ENCODE measurements around the gene B4GALT2. TPM values are rescaled to one million over a fixed set of nuclear protein-coding genes. Genes with fewer than 3 reads are reported as not detected.

B4GALT2 gene
- total and polyA plus RNA-seq, 2 of the 8 experiments (the other 6 are each of a cell fraction or from before 2014, with no cell fraction given), result 56.5 to 121 TPM

GRCh38 chr1:43963890-43964289, 15.1 kb upstream of the B4GALT2 start:
- FAIRE-seq (no peak), DNase-seq (ENCODE audit: low read depth in 1 of 2, low spot score in 2 of 2) (no peak)
- TF ChIP-seq SAP30 (IDR thresholded peaks at IDR 0.05; ENCODE audit: insufficient read depth, insufficient replicate concordance, low read length) (no peak), FOSL1 (IDR thresholded peaks at IDR 0.05; ENCODE audit: insufficient read depth, low read depth, low read length) (no peak), ZNF274 (IDR thresholded peaks at IDR 0.05; ENCODE audit: borderline replicate concordance, extremely low read depth, low read length) (no peak), BRCA1 (IDR thresholded peaks at IDR 0.05; ENCODE audit: low read depth, low read length) (no peak), GABPA (IDR thresholded peaks at IDR 0.05; ENCODE audit: borderline replicate concordance, insufficient read depth, low read length) (no peak)
- H2BK120ac ChIP-seq (replicated peaks; ENCODE audit: low read depth, low read length), result no peak overlapping the region
- H3K56ac ChIP-seq (replicated peaks; ENCODE audit: insufficient read length, low read depth, low read length), result no peak overlapping the region
- WGBS, 2 experiments (ENCODE audit: extremely low coverage in 1 of 2, insufficient coverage in 1 of 2, insufficient read length in 1 of 2, insufficient replicate concordance in 2 of 2, low coverage in 1 of 2, low lambda C conversion rate in 2 of 2, missing lambda C conversion rate in 1 of 2), result 88% methylated on average over 5 of the region's 5 CpGs; no CpG with 5 or more reads in 1 of the 2 experiments
- no peak overlapping the region for H2AK5ac ChIP-seq (ENCODE audit: low read depth, low read length)
- no peak overlapping the region for H3K18ac ChIP-seq (ENCODE audit: extremely low read depth, low read length)
- no peak overlapping the region for H2BK15ac ChIP-seq (ENCODE audit: low read length)
- no peak overlapping the region for H4K5ac ChIP-seq (ENCODE audit: insufficient read length, low read depth, low read length)
- H3K36me3 ChIP-seq (ENCODE audit: control insufficient read depth in 2 of 4, insufficient read depth in 4 of 4, low read length in 3 of 4), result peaks cover 0 to 4% (median under 1%) of the 10 kb centered on the region in 4 experiments; a peak in 1 of 8 replicates
- no peak overlapping the region for H4K91ac ChIP-seq (replicated peaks; ENCODE audit: insufficient read length, low read length)
- H3K79me2 ChIP-seq (ENCODE audit: control insufficient read depth in 1 of 2, insufficient read depth in 2 of 2, low read length in 2 of 2), result no peaks in the 10 kb centered on the region
- H3K23ac ChIP-seq (ENCODE audit: insufficient read length), result no peak overlapping the region
- ChIA-PET CTCF (ENCODE audit: partially characterized antibody) (interaction anchor here (0.7 to 1.4 kb wide), 5 partner anchors 8 to 201 kb away, joined by 3 to 4 read pairs (median 4); no protein-coding TSS in a partner anchor), POLR2A (ENCODE audit: partially characterized antibody) (interaction anchor here (0.7 to 1.1 kb wide), 3 partner anchors 10 to 21 kb away, joined by 3 to 4 read pairs (median 3); no protein-coding TSS in a partner anchor)
- no peaks in the 10 kb centered on the region for H3K9me3 ChIP-seq (ENCODE audit: insufficient read depth in 2 of 2, low read depth in 1 of 2, low read length in 1 of 2)
- no peaks in the 10 kb centered on the region for H3K79me1 ChIP-seq (ENCODE audit: low read depth, low read length)
- no peak overlapping the region for H3K9ac ChIP-seq (replicated peaks in 1 of 4; ENCODE audit: extremely low read depth in 1 of 4, low read depth in 3 of 4, low read length in 3 of 4)
- H3K14ac ChIP-seq (ENCODE audit: insufficient read length), result no peak overlapping the region
- no peak overlapping the region for H2BK20ac ChIP-seq (ENCODE audit: low read length)
- no peak overlapping the region for H2BK5ac ChIP-seq (ENCODE audit: low read depth, low read length)
- H3K23me2 ChIP-seq (ENCODE audit: low read depth, low read length), result peaks cover 6% of the 10 kb centered on the region; the same call in 1 of the 2 replicates
- H3K4me3 ChIP-seq (ENCODE audit: extremely low read depth in 1 of 4, insufficient read depth in 2 of 4, low read depth in 3 of 4, low read length in 4 of 4), result no peak overlapping the region
- H3K4me1 ChIP-seq (replicated peaks in 1 of 4; ENCODE audit: control insufficient read depth in 3 of 4, insufficient read depth in 4 of 4, low read length in 3 of 4), result no peaks in the 10 kb centered on the region
- H3K27me3 ChIP-seq (replicated peaks in 1 of 4; ENCODE audit: control insufficient read depth in 3 of 4, extremely low read depth in 1 of 4, insufficient read depth in 3 of 4, low read length in 3 of 4), result no peaks in the 10 kb centered on the region
- no peak overlapping the region for H2BK12ac ChIP-seq (ENCODE audit: low read depth, low read length)
- no peak overlapping the region for H3K4me2 ChIP-seq (ENCODE audit: insufficient read depth in 1 of 2, low read depth in 2 of 2, low read length in 2 of 2)
- peaks cover 0 to 3% of the 10 kb centered on the region in 2 experiments for H4K20me1 ChIP-seq (replicated peaks in 1 of 2; ENCODE audit: control insufficient read depth in 1 of 2, insufficient read depth in 2 of 2, low read length in 2 of 2)
- H2AFZ ChIP-seq (ENCODE audit: low read length), result no peak overlapping the region
- no peak overlapping the region for H3K4ac ChIP-seq (replicated peaks; ENCODE audit: insufficient read length, low read depth, low read length)
- no peak overlapping the region; the same call in 1 of the 2 replicates for H4K8ac ChIP-seq (ENCODE audit: extremely low read depth, insufficient read depth, low read length)
- no peak overlapping the region for H3K27ac ChIP-seq (ENCODE audit: low read depth, low read length)

Data from H1 (cell line).